Dendritic cell treated with granulocyte-macrophage colony-stimulating factor and Interleukin-4, amounts not matched to agents 40 ng/mL and 50 ng/mL, for 4 days (primary cell): Measurements from ENCODE around the gene RAB3D.
"Not testable (repeated sequence)": the region's sequence is repeated elsewhere in the genome, so short reads cannot be mapped to it uniquely, and the experiment has no call there.

ENCODE experiments used
- H3K27ac Mint-ChIP-seq: one replicate; pipeline ENCODE4 v1.8.0; 2022; ENCODE audit warnings: mild to moderate bottlenecking, mixed read lengths
- H3K27me3 Mint-ChIP-seq: one replicate; pipeline ENCODE4 v1.8.0; 2022; ENCODE audit warnings: mild to moderate bottlenecking, mixed read lengths
- H3K36me3 Mint-ChIP-seq: one replicate; pipeline ENCODE4 v1.8.0; 2022; ENCODE audit warnings: low read depth, mixed read lengths
- H3K4me1 Mint-ChIP-seq: one replicate; pipeline ENCODE4 v1.8.0; 2022; ENCODE audit warnings: low read depth, mixed read lengths
- H3K4me3 Mint-ChIP-seq: one replicate; pipeline ENCODE4 v1.8.0; 2022; ENCODE audit warnings: mild to moderate bottlenecking, moderate library complexity, mixed read lengths
- H3K9me3 Mint-ChIP-seq: one replicate; pipeline ENCODE4 v1.8.0; 2022; ENCODE audit warnings: mixed read lengths
- intact Hi-C: fragments of 100-400 bp; cut with micrococcal nuclease; formaldehyde crosslinking; loops from one replicate; pipeline ENCODE4 v1.15.0; 2022

RAB3D gene

GRCh38 chr19:11320278-11320995, 19.0 kb downstream of the RAB3D start:
- intact Hi-C loops, H3K27me3 Mint-ChIP-seq: not testable (repeated sequence)
- H3K27ac Mint-ChIP-seq, result peak overlapping the region; percentile 80

DNA sequence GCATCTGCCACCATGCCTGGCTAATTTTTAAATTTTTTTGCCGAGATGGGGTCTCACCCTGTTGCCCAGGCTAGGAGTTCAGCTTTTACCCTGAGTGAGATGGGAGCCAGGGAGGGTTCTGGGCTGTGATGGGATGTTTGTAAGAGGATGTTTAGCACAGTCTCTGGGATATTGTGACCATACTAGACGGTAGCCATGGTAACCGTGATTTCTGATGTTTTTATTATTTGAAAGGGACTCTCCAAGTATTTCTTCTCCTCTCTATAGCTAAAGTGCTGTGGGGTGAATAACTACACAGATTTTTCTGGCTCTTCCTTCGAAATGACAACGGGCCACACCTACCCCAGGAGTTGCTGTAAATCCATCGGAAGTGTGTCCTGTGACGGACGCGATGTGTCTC, 33.1 kb downstream of the RAB3D start:
- Mint-ChIP-seq H3K4me1 (peaks cover 13% of the 10 kb centered on the region), H3K4me3 (no peak overlapping the region), H3K9me3 (no peaks in the 10 kb centered on the region), H3K27ac (no peak overlapping the region), H3K27me3 (no peaks in the 10 kb centered on the region), H3K36me3 (peaks cover 6% of the 10 kb centered on the region)
- intact Hi-C loops, result no loop called here

More at GRCh38 chr19:11320278-11320995, 19.0 kb downstream of the RAB3D start:
- H3K9me3 Mint-ChIP-seq, H3K36me3 Mint-ChIP-seq: not testable (repeated sequence)
- peak overlapping the region; percentile 64 for H3K4me3 Mint-ChIP-seq
- H3K4me1 Mint-ChIP-seq, result peaks cover 94% of the 10 kb centered on the region

- peaks cover 3% of the 10 kb centered on the region for H3K36me3 Mint-ChIP-seq
- intact Hi-C loops, result no loop called here
Observed at GRCh38 chr19:11304936-11305335, 34.5 kb downstream of the RAB3D start.

DNA sequence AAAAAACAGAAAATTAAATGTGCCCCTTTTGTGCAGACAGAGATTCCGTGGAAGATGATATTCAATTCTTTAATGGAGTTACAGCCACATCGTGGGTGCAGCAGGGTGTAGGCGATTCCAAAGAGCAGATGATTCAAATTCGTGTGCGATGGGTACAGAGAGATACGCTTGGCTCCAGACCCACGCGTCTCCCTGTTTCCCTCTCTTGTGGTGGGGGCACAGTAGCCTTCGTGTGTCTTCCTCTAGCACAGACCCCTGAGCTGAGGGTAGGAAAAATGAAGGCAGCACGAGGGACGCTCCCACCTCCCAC, 38.7 kb downstream of the RAB3D start:
- Mint-ChIP-seq H3K27me3 (no peaks in the 10 kb centered on the region), H3K36me3 (no peaks in the 10 kb centered on the region), H3K4me3 (no peak overlapping the region), H3K9me3 (no peaks in the 10 kb centered on the region), H3K4me1 (peaks cover 42% of the 10 kb centered on the region), H3K27ac (no peak overlapping the region)
- intact Hi-C loops, result no loop called here

More at GRCh38 chr19:11304936-11305335, 34.5 kb downstream of the RAB3D start:
- H3K9me3 Mint-ChIP-seq, result no peaks in the 10 kb centered on the region
- H3K27ac Mint-ChIP-seq, result no peak overlapping the region
- no peak overlapping the region for H3K4me3 Mint-ChIP-seq
- no peaks in the 10 kb centered on the region for H3K27me3 Mint-ChIP-seq
- H3K4me1 Mint-ChIP-seq, result peaks cover 25% of the 10 kb centered on the region

- peaks cover 48% of the 10 kb centered on the region for H3K4me1 Mint-ChIP-seq
- H3K4me3 Mint-ChIP-seq, result no peak overlapping the region
- H3K27ac Mint-ChIP-seq, result no peak overlapping the region
- intact Hi-C loops, result no loop called here
- no peaks in the 10 kb centered on the region for H3K36me3 Mint-ChIP-seq
- H3K27me3 Mint-ChIP-seq, result no peaks in the 10 kb centered on the region
- no peaks in the 10 kb centered on the region for H3K9me3 Mint-ChIP-seq
Observed at GRCh38 chr19:11299946-11300810, 39.3 kb downstream of the RAB3D start.

- Mint-ChIP-seq H3K27ac (peak overlapping the region; percentile 35), H3K4me1 (peaks cover 63% of the 10 kb centered on the region), H3K9me3 (no peaks in the 10 kb centered on the region), H3K36me3 (no peaks in the 10 kb centered on the region), H3K4me3 (no peak overlapping the region), H3K27me3 (no peaks in the 10 kb centered on the region)
- intact Hi-C loops, result no loop called here
Observed at GRCh38 chr19:11296264-11296663, 43.2 kb downstream of the RAB3D start.

DNA sequence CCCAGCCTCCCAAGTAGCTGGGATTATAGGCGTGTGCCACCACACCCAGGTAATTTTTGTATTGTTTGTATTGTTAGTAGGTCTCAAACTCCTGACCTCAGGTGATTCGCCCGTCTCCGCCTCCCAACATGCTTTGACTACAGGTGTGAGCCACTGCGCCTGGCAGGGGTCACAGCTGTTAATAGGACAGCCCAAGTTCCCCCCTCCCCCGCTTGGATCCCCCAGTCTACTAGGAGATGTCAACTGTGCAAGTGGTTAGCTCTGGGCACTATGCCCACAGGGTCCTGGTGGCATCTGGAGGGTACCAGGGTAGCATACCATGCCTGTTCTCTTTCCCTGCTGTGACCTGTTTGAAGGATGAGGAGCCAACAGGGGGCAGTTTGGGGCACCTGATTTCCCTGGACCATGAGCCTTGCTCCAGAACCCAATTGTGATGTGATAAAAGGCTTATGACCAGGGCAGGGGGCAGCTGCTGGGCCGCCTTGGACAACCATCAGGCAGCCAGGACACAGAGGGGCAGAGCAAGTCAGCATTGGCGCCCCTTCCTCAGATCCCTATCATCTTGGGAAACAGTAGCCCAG, 43.7 kb downstream of the RAB3D start, which contains the start of gene TSPAN16:
Gene TSPAN16, plus strand, starts transcription at position 496 of the 581 bp plus-strand sequence. CDS start 138 bp downstream, outside the sequence.
- no peaks in the 10 kb centered on the region for H3K9me3 Mint-ChIP-seq
- peaks cover 62% of the 10 kb centered on the region for H3K4me1 Mint-ChIP-seq
- no peaks in the 10 kb centered on the region for H3K27me3 Mint-ChIP-seq
- no peak within 1 kb of the TSS for H3K4me3 Mint-ChIP-seq
- no peaks in the 10 kb centered on the region for H3K36me3 Mint-ChIP-seq
- intact Hi-C loops, result no loop called here
- peak within 1 kb of the TSS; percentile 35 for H3K27ac Mint-ChIP-seq

DNA sequence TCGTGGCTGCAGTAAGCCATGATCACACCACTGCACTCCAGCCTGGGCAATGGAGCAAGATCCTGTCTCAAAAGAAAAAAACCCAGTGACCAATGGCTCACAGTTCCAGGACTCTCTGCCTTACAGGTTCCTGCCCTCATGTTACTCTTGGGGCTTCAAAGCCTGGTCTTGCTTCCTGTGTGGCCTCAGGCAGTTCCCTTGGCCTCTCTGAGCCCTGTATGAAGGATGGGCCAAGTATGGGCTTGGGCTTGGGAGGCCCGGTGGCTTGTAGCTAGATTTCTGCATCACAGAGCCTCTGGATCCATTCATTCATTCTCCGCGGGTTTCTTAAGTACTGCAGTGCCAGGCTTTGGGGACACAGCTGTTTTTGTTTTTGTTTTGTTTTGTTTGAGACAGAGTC, 44.3 kb downstream of the RAB3D start:
- Mint-ChIP-seq H3K27me3 (no peaks in the 10 kb centered on the region), H3K9me3 (no peaks in the 10 kb centered on the region), H3K36me3 (no peaks in the 10 kb centered on the region), H3K27ac (no peak overlapping the region), H3K4me3 (no peak overlapping the region), H3K4me1 (peaks cover 56% of the 10 kb centered on the region)
- intact Hi-C loops, result no loop called here

DNA sequence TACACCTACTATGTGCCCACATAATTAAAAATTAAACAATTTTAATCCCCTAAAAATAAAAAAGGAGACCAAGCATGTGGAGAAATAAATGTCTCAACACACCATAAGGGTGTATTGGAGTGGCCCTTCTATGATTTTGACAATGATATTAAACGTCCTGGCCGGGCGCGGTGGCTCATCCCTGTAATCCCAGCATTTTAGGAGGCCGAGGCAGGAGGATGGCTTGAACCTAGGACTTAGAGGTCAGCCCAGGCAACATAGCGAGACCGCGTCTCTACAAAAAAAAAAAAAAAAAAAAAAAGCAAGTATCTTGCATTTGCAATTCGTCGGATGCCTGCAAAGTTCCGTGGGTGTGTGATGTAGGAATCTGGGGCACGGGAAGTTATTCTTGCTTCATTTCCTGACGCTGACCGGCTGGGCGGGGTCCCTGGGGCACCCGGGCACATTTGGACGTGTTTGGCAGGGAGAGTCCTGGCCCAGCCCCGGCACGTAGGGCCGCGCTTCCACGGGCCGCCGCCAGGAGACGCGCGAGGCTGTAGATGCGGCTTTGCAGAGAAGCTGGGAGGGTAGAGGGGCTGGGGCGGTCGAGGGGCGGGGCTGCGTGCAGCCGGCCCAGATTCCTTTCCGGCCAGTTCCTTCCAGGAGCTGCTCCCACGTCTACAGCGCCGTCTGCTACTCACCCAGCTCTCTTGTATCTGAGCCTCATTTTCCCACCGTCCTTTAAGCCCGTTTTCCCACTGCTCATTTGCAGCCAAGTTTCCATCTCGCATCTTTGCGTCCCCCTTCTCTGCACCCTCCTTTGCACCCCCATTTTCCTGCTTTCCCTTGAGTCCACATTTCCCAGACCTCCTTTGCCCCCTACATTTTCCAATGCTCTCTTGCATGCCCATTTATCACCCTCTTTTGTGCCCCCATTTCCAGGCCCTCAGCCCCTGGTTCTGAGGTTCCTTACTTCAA, 45.7 kb downstream of the RAB3D start:
- H3K4me3 Mint-ChIP-seq, result peak overlapping the region; percentile 61
- H3K36me3 Mint-ChIP-seq, result no peaks in the 10 kb centered on the region
- intact Hi-C loops, result loop anchor here (2.0 to 5.0 kb wide), 4 partner anchors 49 to 144 kb away; partner anchors contain the start of genes ODAD3, PRKCSH and SWSAP1
- H3K9me3 Mint-ChIP-seq, result no peaks in the 10 kb centered on the region
- H3K27ac Mint-ChIP-seq, result peak overlapping the region; percentile 48
- H3K27me3 Mint-ChIP-seq, result peaks cover 4% of the 10 kb centered on the region
- H3K4me1 Mint-ChIP-seq, result peaks cover 53% of the 10 kb centered on the region

- Mint-ChIP-seq H3K9me3 (no peaks in the 10 kb centered on the region), H3K27ac (no peak overlapping the region), H3K36me3 (no peaks in the 10 kb centered on the region), H3K27me3 (peaks cover 16% of the 10 kb centered on the region), H3K4me3 (no peak overlapping the region), H3K4me1 (peaks cover 50% of the 10 kb centered on the region)
- intact Hi-C loops, result loop anchor here (2.0 to 5.0 kb wide), 4 partner anchors 50 to 145 kb away; partner anchors contain the start of genes ODAD3, PRKCSH and SWSAP1
Observed at GRCh38 chr19:11291991-11292390, 47.5 kb downstream of the RAB3D start.

DNA sequence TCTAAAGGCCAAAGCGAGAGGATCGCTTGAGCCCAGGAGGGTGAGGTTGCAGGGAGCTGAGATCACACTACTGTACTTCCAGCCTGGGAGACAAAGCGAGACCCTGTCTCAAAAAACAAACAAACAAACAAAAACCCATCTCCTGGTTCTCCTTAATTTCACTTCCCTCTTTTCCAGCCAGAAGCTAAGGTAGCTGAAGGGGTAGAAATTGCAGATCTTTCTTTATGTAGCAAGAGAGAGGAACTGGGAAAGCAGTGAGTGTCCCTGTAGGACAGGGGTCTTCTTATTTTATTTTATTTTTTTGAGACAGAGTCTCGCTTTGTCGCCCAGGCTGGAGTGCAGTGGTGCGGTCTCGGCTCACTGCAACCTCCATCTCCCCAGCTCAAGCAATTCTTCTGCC, 48.0 kb downstream of the RAB3D start:
- H3K4me3 Mint-ChIP-seq, result no peak overlapping the region
- H3K4me1 Mint-ChIP-seq, result peaks cover 51% of the 10 kb centered on the region
- H3K9me3 Mint-ChIP-seq, result no peaks in the 10 kb centered on the region
- peaks cover 18% of the 10 kb centered on the region for H3K27me3 Mint-ChIP-seq
- no peak overlapping the region for H3K27ac Mint-ChIP-seq
- no peaks in the 10 kb centered on the region for H3K36me3 Mint-ChIP-seq
- intact Hi-C loops, result loop anchor here (5.0 kb wide), 3 partner anchors 49 to 146 kb away; partner anchors contain the start of genes ODAD3 and PRKCSH

DNA sequence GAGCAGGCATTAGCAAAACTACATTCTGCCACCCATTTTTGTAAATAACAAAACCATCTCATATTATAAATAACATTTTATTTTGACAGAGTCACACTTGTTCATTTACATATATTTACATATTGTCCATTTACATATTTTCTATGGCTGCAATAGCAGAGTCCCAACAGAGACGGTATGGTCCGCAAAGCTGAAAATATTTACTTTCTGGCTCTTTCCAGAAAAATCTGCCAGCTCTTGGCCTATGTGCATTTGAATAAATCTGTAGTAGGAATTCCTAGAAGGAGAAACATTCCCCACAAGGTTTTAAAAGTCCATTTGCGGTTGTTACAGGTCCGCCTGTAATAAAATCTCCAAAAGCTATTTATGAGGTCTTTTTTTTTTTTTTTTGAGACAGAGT, 49.2 kb downstream of the RAB3D start:
- H3K9me3 Mint-ChIP-seq, result no peaks in the 10 kb centered on the region
- H3K27ac Mint-ChIP-seq, result no peak overlapping the region
- peaks cover 42% of the 10 kb centered on the region for H3K4me1 Mint-ChIP-seq
- intact Hi-C loops, result loop anchor here (5.0 kb wide), 3 partner anchors 48 to 147 kb away; partner anchors contain the start of genes ODAD3 and PRKCSH
- H3K36me3 Mint-ChIP-seq, result no peaks in the 10 kb centered on the region
- no peak overlapping the region for H3K4me3 Mint-ChIP-seq
- H3K27me3 Mint-ChIP-seq, result peaks cover 21% of the 10 kb centered on the region

DNA sequence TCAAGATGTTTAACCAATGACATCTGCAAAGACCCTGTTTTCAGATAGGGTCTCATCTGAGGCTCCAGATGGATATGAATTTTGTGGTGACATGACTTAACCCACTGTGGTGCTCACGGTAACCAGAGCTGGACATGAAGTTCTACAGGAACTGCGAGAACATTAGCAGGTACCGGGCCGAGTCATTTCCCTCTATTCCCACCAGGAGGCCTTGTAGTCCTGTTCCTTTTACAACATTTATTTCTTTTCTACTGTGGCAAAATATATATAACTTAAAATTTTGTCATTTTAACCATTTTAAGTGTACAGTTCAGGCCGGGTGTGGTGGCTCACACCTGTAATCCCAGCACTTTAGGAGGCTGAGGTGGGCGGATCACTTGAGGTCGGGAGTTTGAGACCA, 51.1 kb downstream of the RAB3D start:
- H3K36me3 Mint-ChIP-seq, result no peaks in the 10 kb centered on the region
- H3K27ac Mint-ChIP-seq, result no peak overlapping the region
- no peaks in the 10 kb centered on the region for H3K9me3 Mint-ChIP-seq
- peaks cover 38% of the 10 kb centered on the region for H3K27me3 Mint-ChIP-seq
- intact Hi-C loops, result no loop called here
- H3K4me3 Mint-ChIP-seq, result no peak overlapping the region
- peaks cover 29% of the 10 kb centered on the region for H3K4me1 Mint-ChIP-seq
